ENCODE data around the gene TPGS2.

Gene TPGS2

GRCh38 chr18:36777566-36777965, 51.2 kb downstream of the TPGS2 start:
- CTCF ChIA-PET: interaction anchor here (1.0 kb wide), 1 partner anchor 34 kb away, joined by 3 read pairs; no protein-coding TSS in a partner anchor
- H3K4me3 ChIP-seq (ENCODE audit: low read depth, low read length): no peak overlapping the region
- DNase-seq (ENCODE audit: low read depth, low spot score): no peak
- TF ChIP-seq CTCF (IDR thresholded peaks at IDR 0.05; ENCODE audit: insufficient read depth, low read length, missing control alignments): no peak
- POLR2A ChIA-PET: no interaction called here

DNA sequence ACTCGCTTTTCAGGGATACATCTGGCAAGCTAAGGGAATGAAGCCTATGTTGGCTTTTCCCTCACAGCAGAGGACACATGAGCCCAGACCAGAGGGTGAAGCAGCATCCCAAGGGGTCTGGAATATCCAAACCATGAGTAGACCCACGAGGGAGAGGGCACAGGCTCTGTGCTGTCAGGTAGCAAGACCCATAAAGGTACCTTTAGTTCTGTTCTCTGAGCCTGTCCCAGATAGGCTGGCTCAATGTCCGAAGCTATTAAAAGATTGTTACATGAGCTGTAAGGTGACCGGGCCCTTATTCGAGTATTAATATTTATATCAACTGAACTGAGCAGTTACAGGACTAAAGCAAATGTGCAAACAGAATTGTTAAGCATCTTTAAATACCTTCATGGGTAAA, 52.2 kb downstream of the TPGS2 start:
- no peak overlapping the region for H3K4me3 ChIP-seq (ENCODE audit: low read depth, low read length)
- ChIA-PET POLR2A (no interaction called here), CTCF (no interaction called here)
- no peak for TF ChIP-seq CTCF (IDR thresholded peaks at IDR 0.05; ENCODE audit: insufficient read depth, low read length, missing control alignments)
- no peak for DNase-seq (ENCODE audit: low read depth, low spot score)

DNA sequence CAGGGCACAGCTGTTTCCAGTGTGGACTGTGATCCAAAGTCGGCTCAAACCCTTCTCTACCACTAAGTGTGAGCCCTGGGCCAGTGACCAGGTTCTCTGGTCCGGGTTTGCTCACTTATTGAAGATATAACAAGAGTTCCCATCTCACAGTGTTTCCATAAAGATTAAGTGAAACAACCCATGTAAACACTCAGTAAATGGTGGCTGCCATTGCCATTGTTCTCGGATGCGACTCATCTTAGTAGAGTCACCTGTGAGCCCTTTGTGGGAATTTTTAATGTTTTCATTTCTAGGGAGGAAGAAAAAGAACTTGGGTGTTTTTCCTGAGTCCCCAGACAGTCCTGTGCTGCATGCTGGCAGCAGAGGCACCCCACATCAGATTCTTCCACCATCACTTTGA, 53.4 kb downstream of the TPGS2 start:
- ChIA-PET POLR2A (no interaction called here), CTCF (no interaction called here)
- no peak for TF ChIP-seq CTCF (IDR thresholded peaks at IDR 0.05; ENCODE audit: insufficient read depth, low read length, missing control alignments)
- DNase-seq (ENCODE audit: low read depth, low spot score): no peak
- H3K4me3 ChIP-seq (ENCODE audit: low read depth, low read length): no peak overlapping the region

DNA sequence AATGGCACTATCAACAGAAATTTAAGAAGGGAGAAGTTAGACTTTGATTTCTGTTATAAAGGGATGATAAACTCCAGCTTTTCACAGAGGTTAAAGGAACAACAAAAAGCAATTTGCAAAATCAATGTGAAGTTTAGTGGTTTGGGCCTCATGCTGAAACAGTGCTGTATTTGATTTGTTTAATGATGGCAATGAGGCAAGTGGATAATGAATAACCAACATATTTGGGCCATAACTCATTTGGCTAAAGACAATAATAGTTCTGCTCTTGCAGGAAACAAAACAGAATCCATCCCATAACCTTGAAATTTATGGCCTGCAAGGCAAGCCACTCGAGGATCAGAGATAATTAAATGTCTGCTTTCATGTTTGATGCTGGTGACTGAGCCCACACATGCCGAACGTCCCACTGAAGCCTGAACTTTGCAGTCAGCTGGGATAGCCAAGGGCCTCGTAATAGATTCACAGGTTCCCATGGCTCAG, 56.5 kb downstream of the TPGS2 start:
- CTCF ChIA-PET: interaction anchor here (0.8 to 2.1 kb wide), 3 partner anchors 8 to 84 kb away, joined by 3 to 7 read pairs (median 3); no protein-coding TSS in a partner anchor
- TF ChIP-seq CTCF (IDR thresholded peaks at IDR 0.05; ENCODE audit: insufficient read depth, low read length, missing control alignments): no peak
- no peak for DNase-seq (ENCODE audit: low read depth, low spot score)
- H3K4me3 ChIP-seq (ENCODE audit: low read depth, low read length): no peak overlapping the region
- POLR2A ChIA-PET: no interaction called here

- POLR2A ChIA-PET: no interaction called here
- H3K4me3 ChIP-seq (ENCODE audit: low read depth, low read length): no peak overlapping the region
- no peak for TF ChIP-seq CTCF (IDR thresholded peaks at IDR 0.05; ENCODE audit: insufficient read depth, low read length, missing control alignments)
- CTCF ChIA-PET: interaction anchor here (1.1 to 2.1 kb wide), 3 partner anchors 11 to 83 kb away, joined by 3 to 7 read pairs (median 5); no protein-coding TSS in a partner anchor
- DNase-seq (ENCODE audit: low read depth, low spot score): no peak
Observed at GRCh38 chr18:36771245-36771644, 57.6 kb downstream of the TPGS2 start.

GRCh38 chr18:36770315-36770946, 58.4 kb downstream of the TPGS2 start:
- POLR2A ChIA-PET: no interaction called here
- DNase-seq (ENCODE audit: low read depth, low spot score): no peak
- CTCF ChIA-PET: interaction anchor here (0.6 to 1.9 kb wide), 2 partner anchors 11 kb away, joined by 3 to 5 read pairs; no protein-coding TSS in a partner anchor
- no peak overlapping the region for H3K4me3 ChIP-seq (ENCODE audit: low read depth, low read length)
- no peak for TF ChIP-seq CTCF (IDR thresholded peaks at IDR 0.05; ENCODE audit: insufficient read depth, low read length, missing control alignments)

Data from AG04449 (cell line).